Stimulated activated naive CD8-positive, alpha-beta T cell treated with anti-CD3 and anti-CD28 coated beads, Interleukin-15, Interleukin-2, amounts not matched to agents 100 ng/mL and 50 ng/mL, for 24 hours (primary cell): ENCODE results near the gene KDR.

ENCODE experiments used
- H3K27ac Mint-ChIP-seq: one replicate; pipeline ENCODE4 v1.8.0; 2021; ENCODE audit warnings: mild to moderate bottlenecking, mixed read lengths
- H3K27me3 Mint-ChIP-seq: one replicate; pipeline ENCODE4 v1.8.0; 2021; ENCODE audit warnings: mixed read lengths
- H3K36me3 Mint-ChIP-seq: one replicate; pipeline ENCODE4 v1.8.0; 2021; ENCODE audit warnings: low read depth, mixed read lengths
- H3K4me1 Mint-ChIP-seq: one replicate; pipeline ENCODE4 v1.8.0; 2021; ENCODE audit warnings: low read depth, mixed read lengths
- H3K4me3 Mint-ChIP-seq: one replicate; pipeline ENCODE4 v1.8.0; 2021; ENCODE audit warnings: mild to moderate bottlenecking, mixed read lengths
- H3K9me3 Mint-ChIP-seq: one replicate; pipeline ENCODE4 v1.8.0; 2021; ENCODE audit warnings: mixed read lengths

The KDR gene

DNA sequence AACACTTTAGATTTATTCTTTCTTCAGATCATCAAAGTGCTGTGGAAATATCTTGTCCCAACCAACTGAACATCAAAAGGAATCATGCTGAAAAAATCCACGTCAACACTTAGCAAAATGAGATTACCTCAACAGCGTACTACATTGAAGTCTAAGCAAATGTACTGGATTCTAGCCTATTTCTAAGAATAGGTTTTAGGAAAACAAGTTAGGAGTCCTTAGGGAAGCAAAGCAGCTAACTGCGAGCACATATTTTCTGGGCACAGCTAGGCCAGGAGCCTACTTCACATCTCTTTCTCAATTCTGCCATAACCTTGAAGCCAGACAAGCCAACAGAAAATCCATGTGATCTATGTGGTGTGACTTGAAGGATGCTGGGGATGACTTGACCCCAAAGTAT, 22.2 kb downstream of the KDR start:
- H3K9me3 Mint-ChIP-seq, result no peaks in the 10 kb centered on the region
- H3K4me3 Mint-ChIP-seq, result no peak overlapping the region
- no peak overlapping the region for H3K27ac Mint-ChIP-seq
- H3K36me3 Mint-ChIP-seq, result no peaks in the 10 kb centered on the region
- H3K27me3 Mint-ChIP-seq, result peaks cover 4% of the 10 kb centered on the region
- no peaks in the 10 kb centered on the region for H3K4me1 Mint-ChIP-seq

DNA sequence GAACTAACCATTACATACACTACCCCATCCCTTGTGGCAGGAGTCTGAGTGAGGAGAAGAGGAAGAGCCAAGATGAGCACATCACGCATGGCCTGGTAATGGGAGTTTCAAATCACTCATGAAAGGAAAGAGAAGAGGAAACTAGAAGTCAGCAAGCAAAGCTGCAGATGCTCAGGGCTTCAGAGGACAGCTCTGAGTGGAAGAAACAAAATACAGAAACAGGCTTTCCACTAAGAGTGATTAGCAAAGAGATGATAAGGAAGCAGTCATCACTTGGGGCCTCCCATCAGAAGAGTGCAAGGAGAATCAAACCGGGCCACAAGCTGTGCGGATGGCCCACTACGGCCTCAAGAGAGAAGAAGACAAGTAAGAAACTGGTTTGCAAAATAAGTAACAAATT, 25.6 kb downstream of the KDR start:
- Mint-ChIP-seq H3K4me1 (no peaks in the 10 kb centered on the region), H3K4me3 (no peak overlapping the region), H3K9me3 (no peaks in the 10 kb centered on the region), H3K27ac (no peak overlapping the region), H3K27me3 (no peaks in the 10 kb centered on the region), H3K36me3 (no peaks in the 10 kb centered on the region)

DNA sequence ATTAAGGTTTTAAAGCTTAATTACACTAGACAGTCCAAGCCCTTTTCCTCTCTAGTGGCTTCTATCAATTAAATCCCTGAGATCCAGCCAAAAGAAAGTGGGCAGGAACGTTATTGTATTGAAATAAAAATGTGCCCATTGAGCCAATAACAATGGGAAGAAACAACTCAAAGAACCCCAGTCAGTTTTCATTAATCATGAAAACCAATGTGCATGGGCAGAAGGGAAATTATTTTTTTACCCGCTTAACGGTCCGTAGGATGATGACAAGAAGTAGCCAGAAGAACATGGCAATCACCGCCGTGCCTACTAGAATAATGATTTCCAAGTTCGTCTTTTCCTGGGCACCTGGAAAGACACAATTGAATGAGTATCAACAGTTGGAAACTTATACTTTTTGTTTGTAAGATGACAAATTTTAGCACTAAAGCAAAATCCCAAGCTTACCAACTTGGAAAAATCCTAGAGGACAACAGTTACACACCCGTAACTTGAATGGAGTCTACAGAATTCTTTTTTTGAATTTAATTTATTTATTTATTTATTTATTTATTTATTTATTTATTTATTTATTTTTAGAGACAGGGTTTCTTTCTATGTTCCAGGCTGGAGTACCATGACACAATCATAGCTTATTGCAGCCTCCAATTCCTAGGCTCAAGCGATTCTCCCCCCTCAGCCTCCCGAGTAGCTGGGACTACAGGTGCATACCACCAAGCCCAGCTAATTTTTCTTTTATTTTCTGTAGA, 26.8 kb downstream of the KDR start:
- Mint-ChIP-seq H3K4me1 (no peaks in the 10 kb centered on the region), H3K4me3 (no peak overlapping the region), H3K27me3 (no peaks in the 10 kb centered on the region), H3K36me3 (no peaks in the 10 kb centered on the region), H3K27ac (no peak overlapping the region), H3K9me3 (no peaks in the 10 kb centered on the region)

GRCh38 chr4:55096619-55097018, 28.8 kb downstream of the KDR start:
- Mint-ChIP-seq H3K27ac (no peak overlapping the region), H3K27me3 (no peaks in the 10 kb centered on the region), H3K4me3 (no peak overlapping the region), H3K36me3 (no peaks in the 10 kb centered on the region), H3K4me1 (no peaks in the 10 kb centered on the region), H3K9me3 (no peaks in the 10 kb centered on the region)

DNA sequence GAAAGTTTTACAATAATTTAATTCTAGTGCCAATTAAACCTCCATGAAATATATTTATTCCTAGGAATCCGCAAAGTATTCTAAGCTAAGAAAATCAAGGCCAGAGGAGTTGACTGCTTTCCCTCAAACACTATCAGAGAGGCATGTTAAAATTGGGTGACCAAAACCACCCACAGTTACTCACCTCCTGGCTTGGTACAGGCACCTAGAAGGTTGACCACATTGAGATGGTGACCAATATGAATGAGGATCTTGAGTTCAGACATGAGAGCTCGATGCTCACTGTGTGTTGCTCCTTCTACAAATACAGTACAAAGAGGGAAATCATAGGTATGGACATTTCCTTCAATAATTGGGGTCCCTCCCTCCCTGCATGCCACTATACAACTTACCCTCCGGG, 29.4 kb downstream of the KDR start:
- Mint-ChIP-seq H3K36me3 (no peaks in the 10 kb centered on the region), H3K4me3 (no peak overlapping the region), H3K27ac (no peak overlapping the region)

GRCh38 chr4:55092504-55092903, 32.9 kb downstream of the KDR start:
- no peak overlapping the region for H3K4me3 Mint-ChIP-seq
- H3K9me3 Mint-ChIP-seq, result no peaks in the 10 kb centered on the region
- H3K36me3 Mint-ChIP-seq, result no peaks in the 10 kb centered on the region
- peaks cover 7% of the 10 kb centered on the region for H3K4me1 Mint-ChIP-seq
- no peak overlapping the region for H3K27ac Mint-ChIP-seq
- no peaks in the 10 kb centered on the region for H3K27me3 Mint-ChIP-seq

More for the DNA sequence above, 29.4 kb downstream of the KDR start:
- Mint-ChIP-seq H3K27me3 (no peaks in the 10 kb centered on the region), H3K4me1 (no peaks in the 10 kb centered on the region), H3K9me3 (no peaks in the 10 kb centered on the region)

- Mint-ChIP-seq H3K9me3 (no peaks in the 10 kb centered on the region), H3K27me3 (peaks cover 5% of the 10 kb centered on the region), H3K36me3 (no peaks in the 10 kb centered on the region), H3K4me1 (peaks cover 7% of the 10 kb centered on the region), H3K4me3 (no peak overlapping the region), H3K27ac (no peak overlapping the region)
Observed at GRCh38 chr4:55089916-55090315, 35.5 kb downstream of the KDR start.

DNA sequence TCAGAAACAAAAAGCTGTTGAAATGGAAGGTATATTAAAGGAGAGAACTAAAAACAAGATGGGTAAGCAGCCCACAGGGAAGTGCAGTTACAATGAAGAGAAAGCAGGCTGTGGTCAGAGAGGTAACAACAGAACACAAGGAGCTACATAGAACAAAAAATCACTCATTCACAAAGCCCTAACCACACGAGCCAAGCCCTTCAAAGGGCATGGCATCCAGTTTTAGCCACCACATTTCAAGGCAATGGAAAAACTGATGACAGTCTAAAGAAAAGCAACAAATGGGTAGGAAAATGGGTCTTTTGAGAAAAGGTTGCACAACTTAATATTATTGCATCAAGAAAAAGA, 37.5 kb downstream of the KDR start:
- H3K4me3 Mint-ChIP-seq, result no peak overlapping the region
- H3K4me1 Mint-ChIP-seq, result peaks cover 7% of the 10 kb centered on the region
- H3K27ac Mint-ChIP-seq, result no peak overlapping the region
- H3K36me3 Mint-ChIP-seq, result no peaks in the 10 kb centered on the region
- H3K9me3 Mint-ChIP-seq, result no peaks in the 10 kb centered on the region
- peaks cover 11% of the 10 kb centered on the region for H3K27me3 Mint-ChIP-seq

GRCh38 chr4:55087009-55087912, 38.1 kb downstream of the KDR start:
- H3K4me1 Mint-ChIP-seq, result peaks cover 7% of the 10 kb centered on the region
- H3K4me3 Mint-ChIP-seq, result no peak overlapping the region
- H3K27ac Mint-ChIP-seq, result no peak overlapping the region
- no peaks in the 10 kb centered on the region for H3K9me3 Mint-ChIP-seq
- H3K36me3 Mint-ChIP-seq, result no peaks in the 10 kb centered on the region
- H3K27me3 Mint-ChIP-seq, result peaks cover 13% of the 10 kb centered on the region

DNA sequence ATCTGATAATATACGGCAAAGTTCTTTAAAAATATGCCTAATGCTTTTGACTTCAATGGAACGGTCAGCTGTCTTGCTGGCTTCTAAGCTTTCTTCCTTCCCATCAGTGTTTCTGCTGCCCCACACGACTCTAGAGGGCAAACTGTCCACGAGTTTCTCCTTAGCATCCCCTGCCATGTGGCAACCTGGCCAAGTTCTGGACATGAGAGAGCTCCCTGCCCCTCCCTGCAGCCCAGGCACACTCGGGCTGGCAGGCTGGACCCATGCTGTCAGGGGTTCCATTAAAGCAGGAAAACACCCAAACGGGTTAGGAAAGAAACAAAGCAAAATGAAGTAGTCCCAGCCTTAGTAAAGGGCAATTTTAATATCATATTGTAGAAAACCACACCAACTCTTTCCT, 38.8 kb downstream of the KDR start:
- Mint-ChIP-seq H3K4me3 (no peak overlapping the region), H3K9me3 (no peaks in the 10 kb centered on the region), H3K27ac (no peak overlapping the region), H3K36me3 (no peaks in the 10 kb centered on the region), H3K4me1 (peaks cover 7% of the 10 kb centered on the region), H3K27me3 (peaks cover 18% of the 10 kb centered on the region)

DNA sequence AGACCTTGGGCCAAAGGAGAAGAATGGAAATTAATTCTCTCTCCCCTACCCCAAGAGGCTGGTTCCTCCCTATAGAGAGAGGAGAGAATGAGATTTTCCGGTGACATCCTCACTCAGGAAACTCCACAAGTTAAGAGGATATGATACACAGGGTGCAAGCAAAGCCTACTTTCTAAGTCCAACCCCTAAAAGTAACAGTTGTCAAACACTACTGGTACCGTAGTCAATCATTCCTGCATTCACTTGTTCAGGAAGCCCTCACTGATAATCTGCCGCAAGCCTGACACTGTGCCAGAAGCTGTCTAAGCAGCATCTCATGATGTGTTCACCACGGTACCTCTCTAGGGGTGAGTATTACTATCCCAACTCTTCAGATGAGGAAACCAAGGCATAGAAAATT, 41.7 kb downstream of the KDR start:
- peaks cover 7% of the 10 kb centered on the region for H3K4me1 Mint-ChIP-seq
- no peaks in the 10 kb centered on the region for H3K36me3 Mint-ChIP-seq
- H3K9me3 Mint-ChIP-seq, result no peaks in the 10 kb centered on the region
- H3K27ac Mint-ChIP-seq, result no peak overlapping the region
- H3K4me3 Mint-ChIP-seq, result no peak overlapping the region
- H3K27me3 Mint-ChIP-seq, result peaks cover 31% of the 10 kb centered on the region

- Mint-ChIP-seq H3K4me3 (no peak overlapping the region), H3K9me3 (no peaks in the 10 kb centered on the region), H3K4me1 (peaks cover 2% of the 10 kb centered on the region), H3K27ac (no peak overlapping the region), H3K27me3 (peaks cover 31% of the 10 kb centered on the region), H3K36me3 (no peaks in the 10 kb centered on the region)
Observed at GRCh38 chr4:55082756-55083155, 42.6 kb downstream of the KDR start.

- Mint-ChIP-seq H3K9me3 (no peaks in the 10 kb centered on the region), H3K4me1 (peaks cover 11% of the 10 kb centered on the region), H3K4me3 (no peak overlapping the region), H3K27ac (no peak overlapping the region), H3K36me3 (no peaks in the 10 kb centered on the region), H3K27me3 (peaks cover 31% of the 10 kb centered on the region)
Observed at GRCh38 chr4:55080174-55080865, 45.1 kb downstream of the KDR start.

DNA sequence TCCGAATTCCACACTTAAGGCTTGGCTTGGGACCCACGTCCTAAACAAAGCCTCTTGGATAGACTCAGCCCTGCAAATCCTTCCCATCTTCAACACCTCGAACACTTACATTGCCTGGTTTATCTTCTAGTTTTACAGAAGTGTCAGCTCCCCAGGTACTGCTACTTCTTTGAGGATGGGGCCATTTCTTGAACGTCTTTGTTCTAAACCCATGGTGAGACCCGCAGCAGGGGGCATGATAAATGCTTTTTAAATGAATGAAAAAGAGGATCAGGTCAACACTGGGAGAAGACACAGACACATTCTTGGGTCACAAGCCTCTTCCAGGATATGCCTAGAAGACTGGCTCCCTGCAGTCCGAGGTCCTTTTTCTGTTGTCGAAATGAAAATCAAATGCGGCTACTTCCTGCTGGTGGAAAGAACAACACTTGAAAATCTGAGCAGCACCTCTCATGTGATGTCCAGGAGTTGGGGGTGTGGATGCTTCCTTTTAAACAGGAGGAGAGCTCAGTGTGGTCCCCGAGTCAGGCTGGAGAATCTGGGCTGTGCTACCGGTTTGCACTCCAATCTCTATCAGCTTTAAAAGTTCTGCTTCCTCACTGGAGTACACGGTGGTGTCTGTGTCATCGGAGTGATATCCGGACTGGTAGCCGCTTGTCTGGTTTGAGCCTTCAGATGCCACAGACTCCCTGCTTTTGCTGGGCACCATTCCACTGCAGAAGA, 45.8 kb downstream of the KDR start:
- Mint-ChIP-seq H3K27me3 (peaks cover 26% of the 10 kb centered on the region), H3K4me1 (peaks cover 11% of the 10 kb centered on the region), H3K36me3 (no peaks in the 10 kb centered on the region), H3K4me3 (no peak overlapping the region), H3K27ac (no peak overlapping the region), H3K9me3 (no peaks in the 10 kb centered on the region)
